Measurements from ENCODE around the gene RIN3.
"Not testable (repeated sequence)": the region's sequence is repeated elsewhere in the genome, so short reads cannot be mapped to it uniquely, and the experiment has no call there.

RIN3 gene

GRCh38 chr14:92639472-92640117, 126.0 kb downstream of the RIN3 start:
- not testable (repeated sequence) for H3K4me3 ChIP-seq (ENCODE audit: low read depth in 1 of 2, low read length in 2 of 2); H3K9me3 ChIP-seq (ENCODE audit: control insufficient read depth in 1 of 2, low read length in 2 of 2); H3K4me1 ChIP-seq (ENCODE audit: control insufficient read depth in 1 of 2, insufficient read depth in 2 of 2, low read length in 2 of 2); H3K27me3 ChIP-seq (ENCODE audit: low read depth, low read length); H3K27ac ChIP-seq (ENCODE audit: low read length)
- H3K36me3 ChIP-seq (ENCODE audit: control insufficient read depth in 1 of 2, insufficient read depth in 2 of 2, low read length in 2 of 2): peaks cover 5 to 18% of the 10 kb centered on the region in 2 donors

- Histone ChIP-seq H3K36me3 (ENCODE audit: control insufficient read depth in 1 of 2, insufficient read depth in 2 of 2, low read length in 2 of 2) (peaks cover 6 to 18% of the 10 kb centered on the region in 2 donors), H3K27me3 (ENCODE audit: low read depth, low read length) (no peaks in the 10 kb centered on the region), H3K4me3 (ENCODE audit: low read depth in 1 of 2, low read length in 2 of 2) (no peak overlapping the region), H3K4me1 (ENCODE audit: control insufficient read depth in 1 of 2, insufficient read depth in 2 of 2, low read length in 2 of 2) (no peaks in the 10 kb centered on the region), H3K27ac (ENCODE audit: low read length) (no peak overlapping the region), H3K9me3 (ENCODE audit: control insufficient read depth in 1 of 2, low read length in 2 of 2) (peaks cover 0 to 6% of the 10 kb centered on the region in 2 donors)
Observed at GRCh38 chr14:92641306-92641705, 127.7 kb downstream of the RIN3 start.

GRCh38 chr14:92644171-92644969, 130.8 kb downstream of the RIN3 start:
- Histone ChIP-seq H3K9me3 (ENCODE audit: control insufficient read depth in 1 of 2, low read length in 2 of 2) (peaks cover 0 to 6% of the 10 kb centered on the region in 2 donors), H3K27me3 (ENCODE audit: low read depth, low read length) (no peaks in the 10 kb centered on the region), H3K4me3 (ENCODE audit: low read depth in 1 of 2, low read length in 2 of 2) (no peak overlapping the region), H3K4me1 (ENCODE audit: control insufficient read depth in 1 of 2, insufficient read depth in 2 of 2, low read length in 2 of 2) (peaks cover 12 to 16% of the 10 kb centered on the region in 2 donors), H3K36me3 (ENCODE audit: control insufficient read depth in 1 of 2, insufficient read depth in 2 of 2, low read length in 2 of 2) (peaks cover 6 to 18% of the 10 kb centered on the region in 2 donors), H3K27ac (ENCODE audit: low read length) (peak overlapping the region; percentile 16)

- Histone ChIP-seq H3K27me3 (ENCODE audit: low read depth, low read length) (no peaks in the 10 kb centered on the region), H3K27ac (ENCODE audit: low read length) (peak overlapping the region; percentile 16), H3K36me3 (ENCODE audit: control insufficient read depth in 1 of 2, insufficient read depth in 2 of 2, low read length in 2 of 2) (peaks cover 6 to 18% of the 10 kb centered on the region in 2 donors), H3K9me3 (ENCODE audit: control insufficient read depth in 1 of 2, low read length in 2 of 2) (peaks cover 0 to 6% of the 10 kb centered on the region in 2 donors), H3K4me3 (ENCODE audit: low read depth in 1 of 2, low read length in 2 of 2) (no peak overlapping the region), H3K4me1 (ENCODE audit: control insufficient read depth in 1 of 2, insufficient read depth in 2 of 2, low read length in 2 of 2) (peaks cover 12 to 16% of the 10 kb centered on the region in 2 donors)
Observed at GRCh38 chr14:92644970-92645515, 131.5 kb downstream of the RIN3 start.

- Histone ChIP-seq H3K4me1 (ENCODE audit: control insufficient read depth in 1 of 2, insufficient read depth in 2 of 2, low read length in 2 of 2) (peaks cover 12 to 16% of the 10 kb centered on the region in 2 donors), H3K36me3 (ENCODE audit: control insufficient read depth in 1 of 2, insufficient read depth in 2 of 2, low read length in 2 of 2) (peaks cover 6 to 16% of the 10 kb centered on the region in 2 donors), H3K9me3 (ENCODE audit: control insufficient read depth in 1 of 2, low read length in 2 of 2) (peaks cover 0 to 6% of the 10 kb centered on the region in 2 donors), H3K27me3 (ENCODE audit: low read depth, low read length) (no peaks in the 10 kb centered on the region), H3K4me3 (ENCODE audit: low read depth in 1 of 2, low read length in 2 of 2) (peak overlapping the region in 1 of 2 donors; percentile 17), H3K27ac (ENCODE audit: low read length) (peak overlapping the region; percentile 91)
Observed at GRCh38 chr14:92645841-92646478, 132.4 kb downstream of the RIN3 start.

- H3K4me3 ChIP-seq (ENCODE audit: low read depth in 1 of 2, low read length in 2 of 2): peak overlapping the region in 1 of 2 donors; percentile 49
- peak overlapping the region; percentile 91 for H3K27ac ChIP-seq (ENCODE audit: low read length)
- H3K4me1 ChIP-seq (ENCODE audit: control insufficient read depth in 1 of 2, insufficient read depth in 2 of 2, low read length in 2 of 2): peaks cover 12 to 16% of the 10 kb centered on the region in 2 donors
- no peaks in the 10 kb centered on the region for H3K27me3 ChIP-seq (ENCODE audit: low read depth, low read length)
- H3K9me3 ChIP-seq (ENCODE audit: control insufficient read depth in 1 of 2, low read length in 2 of 2): peaks cover 0 to 6% of the 10 kb centered on the region in 2 donors
- peaks cover 6% of the 10 kb centered on the region in 2 donors for H3K36me3 ChIP-seq (ENCODE audit: control insufficient read depth in 1 of 2, insufficient read depth in 2 of 2, low read length in 2 of 2)
Observed at GRCh38 chr14:92646952-92647796, 133.6 kb downstream of the RIN3 start.

- Histone ChIP-seq H3K27ac (ENCODE audit: low read length) (peak overlapping the region; percentile 91), H3K36me3 (ENCODE audit: control insufficient read depth in 1 of 2, insufficient read depth in 2 of 2, low read length in 2 of 2) (peaks cover 6% of the 10 kb centered on the region in 2 donors)
Observed at GRCh38 chr14:92647797-92648279, 134.3 kb downstream of the RIN3 start.

GRCh38 chr14:92649066-92649465, 135.5 kb downstream of the RIN3 start:
- Histone ChIP-seq H3K27me3 (ENCODE audit: low read depth, low read length) (no peaks in the 10 kb centered on the region), H3K36me3 (ENCODE audit: control insufficient read depth in 1 of 2, insufficient read depth in 2 of 2, low read length in 2 of 2) (peaks cover 6 to 12% of the 10 kb centered on the region in 2 donors), H3K4me3 (ENCODE audit: low read depth in 1 of 2, low read length in 2 of 2) (peak overlapping the region in 1 of 2 donors; percentile 32), H3K9me3 (ENCODE audit: control insufficient read depth in 1 of 2, low read length in 2 of 2) (peaks cover 0 to 6% of the 10 kb centered on the region in 2 donors), H3K4me1 (ENCODE audit: control insufficient read depth in 1 of 2, insufficient read depth in 2 of 2, low read length in 2 of 2) (peaks cover 12 to 16% of the 10 kb centered on the region in 2 donors), H3K27ac (ENCODE audit: low read length) (peak overlapping the region; percentile 91)

More at GRCh38 chr14:92647797-92648279, 134.3 kb downstream of the RIN3 start:
- H3K9me3 ChIP-seq (ENCODE audit: control insufficient read depth in 1 of 2, low read length in 2 of 2): peaks cover 0 to 6% of the 10 kb centered on the region in 2 donors
- no peaks in the 10 kb centered on the region for H3K27me3 ChIP-seq (ENCODE audit: low read depth, low read length)
- H3K4me3 ChIP-seq (ENCODE audit: low read depth in 1 of 2, low read length in 2 of 2): peak overlapping the region in 1 of 2 donors; percentile 49
- H3K4me1 ChIP-seq (ENCODE audit: control insufficient read depth in 1 of 2, insufficient read depth in 2 of 2, low read length in 2 of 2): peaks cover 12 to 16% of the 10 kb centered on the region in 2 donors

GRCh38 chr14:92649934-92650545, 136.5 kb downstream of the RIN3 start:
- H3K27ac ChIP-seq (ENCODE audit: low read length): peak overlapping the region; percentile 81
- no peak overlapping the region for H3K4me3 ChIP-seq (ENCODE audit: low read depth in 1 of 2, low read length in 2 of 2)
- H3K36me3 ChIP-seq (ENCODE audit: control insufficient read depth in 1 of 2, insufficient read depth in 2 of 2, low read length in 2 of 2): peaks cover 0 to 12% of the 10 kb centered on the region in 2 donors
- peaks cover 12 to 16% of the 10 kb centered on the region in 2 donors for H3K4me1 ChIP-seq (ENCODE audit: control insufficient read depth in 1 of 2, insufficient read depth in 2 of 2, low read length in 2 of 2)
- H3K27me3 ChIP-seq (ENCODE audit: low read depth, low read length): no peaks in the 10 kb centered on the region
- peaks cover 0 to 3% of the 10 kb centered on the region in 2 donors for H3K9me3 ChIP-seq (ENCODE audit: control insufficient read depth in 1 of 2, low read length in 2 of 2)

- H3K36me3 ChIP-seq (ENCODE audit: control insufficient read depth in 1 of 2, insufficient read depth in 2 of 2, low read length in 2 of 2): peaks cover 0 to 12% of the 10 kb centered on the region in 2 donors
- peaks cover 12 to 16% of the 10 kb centered on the region in 2 donors for H3K4me1 ChIP-seq (ENCODE audit: control insufficient read depth in 1 of 2, insufficient read depth in 2 of 2, low read length in 2 of 2)
- H3K27me3 ChIP-seq (ENCODE audit: low read depth, low read length): no peaks in the 10 kb centered on the region
- peak overlapping the region; percentile 81 for H3K27ac ChIP-seq (ENCODE audit: low read length)
- H3K4me3 ChIP-seq (ENCODE audit: low read depth in 1 of 2, low read length in 2 of 2): no peak overlapping the region
- H3K9me3 ChIP-seq (ENCODE audit: control insufficient read depth in 1 of 2, low read length in 2 of 2): no peaks in the 10 kb centered on the region
Observed at GRCh38 chr14:92650581-92651105, 137.1 kb downstream of the RIN3 start.

Data from muscle layer of duodenum (tissue), 2 donors.